Spinal cord (tissue), 10 donors: ENCODE data around the gene SLC25A25. TPM values are rescaled to one million over a fixed set of nuclear protein-coding genes. Genes with fewer than 3 reads are reported as not detected.
"Not testable (repeated sequence)": the region's sequence is repeated elsewhere in the genome, so short reads cannot be mapped to it uniquely, and the experiment has no call there.

Experiments
- DNase-seq, 6 donors: peaks; one replicate each; pipeline versions ENCODE4 v3.0.0 to v3.0.0-alpha.2; 2013 to 2015; ENCODE audit warnings: low spot score in 6 of 6, low read depth in 4 of 6
- H3K27ac ChIP-seq: one replicate; pipeline ENCODE4 v1.5.1; 2013; ENCODE audit warnings: low read depth, low read length, control low read depth
- H3K27me3 ChIP-seq: one replicate; pipeline ENCODE4 v1.6.1; 2013; ENCODE audit warnings: low read length; ENCODE audit not compliant: control insufficient read depth, insufficient read depth
- H3K36me3 ChIP-seq: one replicate; pipeline ENCODE4 v1.6.1; 2013; ENCODE audit warnings: low read length; ENCODE audit not compliant: control insufficient read depth, insufficient read depth
- H3K4me1 ChIP-seq: one replicate; pipeline ENCODE4 v1.6.1; 2013; ENCODE audit warnings: low read length; ENCODE audit not compliant: control insufficient read depth, insufficient read depth
- H3K4me3 ChIP-seq: one replicate; pipeline ENCODE4 v1.5.1; 2013; ENCODE audit warnings: low read depth, low read length, control low read depth
- H3K9me3 ChIP-seq: one replicate; pipeline ENCODE4 v1.6.1; 2013; ENCODE audit warnings: low read length; ENCODE audit not compliant: control insufficient read depth, insufficient read depth
- WGBS: methylation state at CpG from one replicate; pipeline ENCODE4 v1.1.5; 2013; ENCODE audit warnings: missing lambda C conversion rate; ENCODE audit not compliant: insufficient coverage; 5-methylcytosine and 5-hydroxymethylcytosine counted together
- polyA plus RNA-seq, 2 donors: library from polyadenylated mRNA; unstranded; fragments of 120-200 nt; gene quantifications; one replicate each; pipeline ENCODE4 v1.2.1, GENCODE V29; 2013; ENCODE audit not compliant: insufficient read length in 2 of 2
- total RNA-seq, 2 donors: library from RNA; depleted of rRNA in 1 of 2; stranded (reverse); fragments of 120-200 nt in 1 of 2; fragments of >200 nt in 1 of 2; gene quantifications; one replicate each; pipeline versions ENCODE4 v1.2.3 to v1.2.4, GENCODE V29; 2013 to 2014
- donor health status: healthy.

The SLC25A25 gene
- total and polyA plus RNA-seq, 4 donors: 28.2 to 47.7 (median 36.8) TPM

- Histone ChIP-seq H3K4me1 (no peaks in the 10 kb centered on the region), H3K36me3 (no peaks in the 10 kb centered on the region), H3K9me3 (no peaks in the 10 kb centered on the region), H3K27ac (no peak overlapping the region), H3K27me3 (no peaks in the 10 kb centered on the region), H3K4me3 (no peak overlapping the region)
- no peak for DNase-seq
- 78% methylated on average over 4 of the region's 4 CpGs for WGBS
These were observed 40.3 kb upstream of the SLC25A25 start for GRCh38 chr9:128027705-128028104.

- 100% methylated on average over 2 of the region's 4 CpGs for whole genome bisulfite sequencing
- Histone ChIP-seq H3K9me3 (no peaks in the 10 kb centered on the region), H3K4me3 (no peak overlapping the region), H3K27me3 (no peaks in the 10 kb centered on the region), H3K36me3 (no peaks in the 10 kb centered on the region), H3K27ac (no peak overlapping the region), H3K4me1 (peaks cover 6% of the 10 kb centered on the region)
- DNase-seq: no peak
These were observed 34.4 kb upstream of the SLC25A25 start for GRCh38 chr9:128033609-128034008.

DNA sequence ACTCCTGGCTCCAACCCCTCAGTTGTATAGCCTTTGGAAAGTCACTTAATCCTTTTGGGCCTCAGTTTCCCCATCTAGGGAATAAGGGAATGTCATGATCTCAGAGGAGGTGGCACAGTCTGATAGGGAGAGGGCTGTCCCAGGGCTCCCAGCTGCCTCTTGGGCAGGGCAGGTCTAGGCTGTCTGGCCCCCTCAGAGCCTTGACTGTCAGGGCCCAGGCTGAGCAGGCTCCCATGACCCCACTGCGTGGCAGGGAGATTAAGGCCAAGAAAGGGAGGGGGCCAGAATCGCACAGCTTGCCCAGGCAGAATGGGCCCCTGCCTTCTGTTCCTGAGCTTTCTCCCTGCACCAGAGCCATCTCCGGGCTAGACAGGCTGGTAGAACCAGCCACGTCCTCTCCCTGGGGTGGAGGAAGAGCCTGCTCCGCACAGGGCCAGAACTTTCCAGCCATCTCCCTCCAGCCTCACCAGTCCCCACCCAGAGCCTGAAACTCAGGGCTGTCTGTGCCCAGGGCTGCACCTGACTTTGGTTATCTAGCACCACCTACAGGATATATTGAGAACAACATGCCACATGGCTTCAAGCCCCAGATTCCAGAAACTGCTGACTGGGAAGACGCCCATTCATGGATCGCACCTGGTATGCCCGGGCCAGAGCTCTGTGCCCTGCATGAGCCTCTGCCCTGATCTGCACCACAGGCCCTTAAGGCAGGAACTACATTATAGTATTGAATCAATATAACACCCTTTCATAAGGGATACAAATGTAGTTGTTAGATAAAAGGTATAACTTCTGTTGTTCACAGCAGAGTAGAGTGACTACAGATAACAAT lies 33.0 kb upstream of the SLC25A25 start:
- no peak overlapping the region for H3K27ac ChIP-seq
- H3K27me3 ChIP-seq: no peaks in the 10 kb centered on the region
- H3K4me1 ChIP-seq: peaks cover 6% of the 10 kb centered on the region
- H3K4me3 ChIP-seq: no peak overlapping the region
- H3K9me3 ChIP-seq: no peaks in the 10 kb centered on the region
- H3K36me3 ChIP-seq: no peaks in the 10 kb centered on the region
- DNase-seq: peak in 5 of 6 donors; percentile 42 to 84 (median 59)
- 60% methylated on average over 5 of the region's 8 CpGs for WGBS

DNA sequence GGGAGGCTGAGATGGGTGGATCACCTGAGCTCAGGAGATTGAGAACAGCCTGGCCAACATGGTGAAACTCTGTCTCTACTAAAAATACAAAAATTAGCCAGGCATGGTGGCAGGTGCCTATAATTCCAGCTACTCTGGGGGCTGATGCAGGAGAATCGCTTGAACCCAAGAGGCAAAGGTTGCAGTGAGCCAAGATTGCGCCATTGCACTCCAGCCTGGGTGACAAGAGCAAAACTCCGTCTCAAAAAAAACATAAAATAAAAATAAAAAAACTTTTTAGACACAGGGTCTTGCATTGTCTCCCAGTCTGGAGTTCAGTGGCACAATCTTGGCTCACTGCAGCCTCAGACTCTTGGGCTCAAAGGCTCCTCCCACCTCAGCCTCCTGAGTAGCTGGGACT lies 31.5 kb upstream of the SLC25A25 start:
- H3K9me3 ChIP-seq, H3K4me1 ChIP-seq, H3K27ac ChIP-seq, H3K4me3 ChIP-seq, DNase-seq, H3K27me3 ChIP-seq, H3K36me3 ChIP-seq: not testable (repeated sequence)
- 83% methylated on average over 3 of the region's 3 CpGs for WGBS

GRCh38 chr9:128040783-128041182 lies 27.2 kb upstream of the SLC25A25 start:
- not testable (repeated sequence) for H3K36me3 ChIP-seq, DNase-seq, H3K4me1 ChIP-seq, H3K4me3 ChIP-seq, H3K27me3 ChIP-seq, H3K27ac ChIP-seq, H3K9me3 ChIP-seq
- WGBS: no CpG with 5 or more reads among the region's 3 CpGs

- no peak overlapping the region for H3K27ac ChIP-seq
- no peaks in the 10 kb centered on the region for H3K27me3 ChIP-seq
- peaks cover 4% of the 10 kb centered on the region for H3K4me1 ChIP-seq
- H3K4me3 ChIP-seq: no peak overlapping the region
- no peaks in the 10 kb centered on the region for H3K36me3 ChIP-seq
- WGBS: 22% methylated on average over 5 of the region's 7 CpGs
- no peak for DNase-seq
- no peaks in the 10 kb centered on the region for H3K9me3 ChIP-seq
These were observed 26.0 kb upstream of the SLC25A25 start for GRCh38 chr9:128042043-128042442.

- Histone ChIP-seq H3K9me3 (no peaks in the 10 kb centered on the region), H3K27me3 (no peaks in the 10 kb centered on the region), H3K27ac (no peak overlapping the region), H3K4me3 (no peak overlapping the region), H3K36me3 (no peaks in the 10 kb centered on the region), H3K4me1 (peaks cover 4% of the 10 kb centered on the region)
- DNase-seq: no peak
- 33% methylated on average over 6 of the region's 7 CpGs for WGBS
These were observed 24.6 kb upstream of the SLC25A25 start for GRCh38 chr9:128043467-128043868.

DNA sequence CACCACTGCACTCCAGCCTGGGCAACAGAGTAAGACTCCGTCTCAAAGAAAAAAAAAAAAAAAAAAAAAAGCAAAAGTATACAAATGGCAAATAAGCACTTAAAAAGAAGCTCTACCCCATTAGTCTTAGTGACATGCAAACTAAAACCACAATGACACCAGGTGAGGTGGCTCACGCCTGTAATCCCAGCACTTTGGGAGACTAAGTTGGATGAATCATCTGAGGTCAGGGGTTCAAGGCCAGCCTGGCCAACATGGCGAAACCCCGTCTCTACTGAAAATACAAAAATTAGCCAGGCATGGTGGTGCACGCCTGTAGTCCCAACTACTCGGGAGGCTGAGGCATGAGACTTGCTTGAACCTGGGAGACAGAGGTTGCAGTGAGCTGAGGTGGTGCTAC lies 22.6 kb upstream of the SLC25A25 start:
- not testable (repeated sequence) for H3K27ac ChIP-seq, H3K9me3 ChIP-seq, H3K27me3 ChIP-seq, DNase-seq, H3K4me3 ChIP-seq, H3K36me3 ChIP-seq, H3K4me1 ChIP-seq
- no CpG with 5 or more reads among the region's 6 CpGs for WGBS

DNA sequence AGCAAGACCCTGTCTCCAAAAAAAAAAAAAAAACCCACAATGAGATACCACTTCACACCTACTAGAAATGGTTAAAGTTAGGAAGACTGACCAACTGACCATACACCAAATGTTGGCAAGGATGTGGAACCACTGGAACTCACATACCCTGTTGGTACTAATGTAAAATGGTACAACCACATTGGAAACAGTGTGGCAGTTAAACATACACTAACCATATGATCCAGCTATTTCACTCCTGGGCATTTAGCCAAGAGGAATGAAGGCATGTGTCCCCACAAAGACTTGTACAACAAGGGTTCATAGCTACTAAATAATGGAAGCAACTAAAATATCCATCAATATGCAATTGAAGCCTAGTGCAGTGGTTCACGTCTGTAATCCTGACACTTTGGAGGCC lies 22.2 kb upstream of the SLC25A25 start:
- no peaks in the 10 kb centered on the region for H3K9me3 ChIP-seq
- peaks cover 4% of the 10 kb centered on the region for H3K4me1 ChIP-seq
- no peak overlapping the region for H3K4me3 ChIP-seq
- H3K36me3 ChIP-seq: no peaks in the 10 kb centered on the region
- H3K27ac ChIP-seq: no peak overlapping the region
- peak in 2 of 6 donors; percentile 10 to 38 for DNase-seq
- 43% methylated on average over 1 of the region's 1 CpG for WGBS
- H3K27me3 ChIP-seq: no peaks in the 10 kb centered on the region

- H3K36me3 ChIP-seq: no peaks in the 10 kb centered on the region
- H3K4me1 ChIP-seq: peaks cover 4% of the 10 kb centered on the region
- no peak for DNase-seq
- H3K27ac ChIP-seq: no peak overlapping the region
- H3K9me3 ChIP-seq: no peaks in the 10 kb centered on the region
- WGBS: 70% methylated on average over 3 of the region's 6 CpGs
- no peaks in the 10 kb centered on the region for H3K27me3 ChIP-seq
- no peak overlapping the region for H3K4me3 ChIP-seq
These were observed 20.8 kb upstream of the SLC25A25 start for GRCh38 chr9:128047231-128047630.
